Right renal cortex interstitium (tissue), 3 donors: Measurements from ENCODE around the gene MIEN1. TPM values are rescaled to one million over a fixed set of nuclear protein-coding genes. Genes with fewer than 3 reads are reported as not detected.
"Not testable (repeated sequence)": the region's sequence is repeated elsewhere in the genome, so short reads cannot be mapped to it uniquely, and the experiment has no call there.

Experiments used
- DNase-seq, 3 donors: peaks; one replicate each; pipeline ENCODE4 v3.0.0-alpha.2; 2013; ENCODE audit warnings: low read depth in 3 of 3, low spot score in 2 of 3
- polyA plus RNA-seq, 3 donors: library from polyadenylated mRNA; unstranded; fragments of 120-200 nt; gene quantifications; one replicate each; pipeline ENCODE4 v1.2.1, GENCODE V29; 2013; ENCODE audit not compliant: insufficient read length in 3 of 3

Gene MIEN1
- polyA plus RNA-seq, 3 donors = 31.7 to 37.5 (median 36.1) TPM

GRCh38 chr17:39701012-39701783, 29.1 kb downstream of the MIEN1 start:
- DNase-seq = no peak

- DNase-seq = peak in 1 of 3 donors; percentile 47
Measured at GRCh38 chr17:39700148-39700987, 30.0 kb downstream of the MIEN1 start.

GRCh38 chr17:39699818-39700147, 30.5 kb downstream of the MIEN1 start, which contains the start of gene ERBB2:
Gene ERBB2, plus strand, starts transcription at chr17:39700064. Its CDS starts 175 bp downstream, at chr17:39700239.
- DNase-seq = peak in 2 of 3 donors; percentile 64 to 78

GRCh38 chr17:39699157-39699817, 31.0 kb downstream of the MIEN1 start:
- not testable (repeated sequence) for DNase-seq

GRCh38 chr17:39697961-39698360, 32.4 kb downstream of the MIEN1 start:
- DNase-seq = no peak

GRCh38 chr17:39696731-39697130, 33.6 kb downstream of the MIEN1 start:
- no peak for DNase-seq

- no peak for DNase-seq
Measured at GRCh38 chr17:39695089-39695474, 35.2 kb downstream of the MIEN1 start.

- DNase-seq = no peak
Measured at GRCh38 chr17:39694593-39694992, 35.7 kb downstream of the MIEN1 start.

- DNase-seq = no peak
Measured at GRCh38 chr17:39688945-39689344, 41.4 kb downstream of the MIEN1 start.

- no peak for DNase-seq
Measured at GRCh38 chr17:39688475-39688835, 41.9 kb downstream of the MIEN1 start.

- DNase-seq = peak in 2 of 3 donors; percentile 86
Measured at GRCh38 chr17:39687546-39688474, 42.5 kb downstream of the MIEN1 start, which contains the start of gene PGAP3. Gene PGAP3, minus strand, starts transcription at chr17:39688057. Its CDS starts 43 bp downstream, at chr17:39688014.

- no peak for DNase-seq
Measured at GRCh38 chr17:39687101-39687545, 43.2 kb downstream of the MIEN1 start.

- DNase-seq = no peak
Measured at GRCh38 chr17:39684369-39685192, 45.8 kb downstream of the MIEN1 start.

GRCh38 chr17:39683295-39683939, 46.9 kb downstream of the MIEN1 start:
- DNase-seq = no peak

GRCh38 chr17:39679521-39680192, 50.7 kb downstream of the MIEN1 start:
- no peak for DNase-seq
